Activated naive CD8-positive, alpha-beta T cell treated with anti-CD3 and anti-CD28 coated beads for 36 hours (primary cell): Measurements from ENCODE around the gene RASGRF2. TPM values are rescaled to one million over a fixed set of nuclear protein-coding genes. Genes with fewer than 3 reads are reported as not detected.
A peak's percentile ranks its signal among the peaks of the same experiment; 100 is the strongest.

Experiments
- DNase-seq: peaks from one replicate; pipeline ENCODE4 v3.0.0; 2021
- H3K27ac Mint-ChIP-seq: one replicate; pipeline ENCODE4 v1.8.0; 2022; ENCODE audit warnings: mild to moderate bottlenecking, moderate library complexity, mixed read lengths
- H3K27me3 Mint-ChIP-seq: one replicate; pipeline ENCODE4 v1.8.0; 2022; ENCODE audit warnings: mild to moderate bottlenecking, mixed read lengths
- H3K36me3 Mint-ChIP-seq: one replicate; pipeline ENCODE4 v1.8.0; 2021; ENCODE audit warnings: mild to moderate bottlenecking, mixed read lengths
- H3K4me1 Mint-ChIP-seq: one replicate; pipeline ENCODE4 v1.8.0; 2021; ENCODE audit warnings: mixed read lengths
- H3K4me3 Mint-ChIP-seq: one replicate; pipeline ENCODE4 v1.8.0; 2022; ENCODE audit warnings: mild to moderate bottlenecking, moderate library complexity, mixed read lengths
- H3K9me3 Mint-ChIP-seq: one replicate; pipeline ENCODE4 v1.8.0; 2022; ENCODE audit warnings: mixed read lengths
- total RNA-seq, 2 experiments: library from RNA; stranded (reverse); gene quantifications; one replicate each; pipeline ENCODE4 v1.2.3, GENCODE V29; 2021

RASGRF2 gene
- total RNA-seq, 2 experiments from 2014 or later = 12.3 to 13.3 TPM

DNA sequence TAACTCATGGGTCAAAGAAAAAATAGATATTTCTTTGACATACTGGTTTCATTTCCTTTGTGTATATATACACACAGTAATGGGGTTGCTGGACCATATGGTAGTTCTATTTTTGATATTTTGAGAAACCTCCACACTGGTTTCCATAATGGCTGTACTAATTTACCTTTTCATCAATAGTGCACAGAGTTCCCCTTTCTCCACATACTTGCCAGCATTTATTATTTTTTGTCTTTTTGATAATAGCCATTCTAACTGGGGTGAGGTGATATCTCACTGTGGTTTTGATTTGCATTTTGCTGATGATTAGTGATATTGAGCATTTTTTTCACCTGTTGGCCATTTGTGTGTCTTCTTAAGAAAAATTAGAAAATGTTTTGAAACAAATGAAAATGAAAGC, 194.6 kb downstream of the RASGRF2 start:
- no peak for DNase-seq
- H3K36me3 Mint-ChIP-seq = peaks cover 28% of the 10 kb centered on the region
- H3K4me3 Mint-ChIP-seq = no peak overlapping the region
- peaks cover 13% of the 10 kb centered on the region for H3K9me3 Mint-ChIP-seq
- no peaks in the 10 kb centered on the region for H3K4me1 Mint-ChIP-seq
- H3K27me3 Mint-ChIP-seq = no peaks in the 10 kb centered on the region
- H3K27ac Mint-ChIP-seq = no peak overlapping the region

DNA sequence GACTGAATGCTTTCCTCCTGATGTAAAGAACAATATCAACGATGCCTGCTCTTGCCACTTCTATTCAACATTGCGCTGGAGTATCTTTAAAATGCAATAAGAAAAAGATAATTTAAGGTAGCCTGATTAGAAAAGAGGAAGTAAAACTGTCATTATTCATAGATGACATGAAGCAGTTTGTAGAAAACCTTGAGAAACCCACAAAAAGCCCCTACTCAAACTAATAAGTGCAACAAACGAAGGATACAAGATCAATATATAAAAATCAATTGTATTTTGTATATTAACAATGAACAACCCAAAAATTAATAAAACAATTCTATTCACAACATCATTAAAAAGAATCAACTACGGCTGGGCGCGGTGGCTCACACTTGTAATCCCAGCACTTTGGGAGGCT, 196.6 kb downstream of the RASGRF2 start:
- H3K36me3 Mint-ChIP-seq = peaks cover 26% of the 10 kb centered on the region
- H3K27ac Mint-ChIP-seq = no peak overlapping the region
- no peaks in the 10 kb centered on the region for H3K4me1 Mint-ChIP-seq
- no peak overlapping the region for H3K4me3 Mint-ChIP-seq
- no peak for DNase-seq
- peaks cover 13% of the 10 kb centered on the region for H3K9me3 Mint-ChIP-seq
- H3K27me3 Mint-ChIP-seq = no peaks in the 10 kb centered on the region

DNA sequence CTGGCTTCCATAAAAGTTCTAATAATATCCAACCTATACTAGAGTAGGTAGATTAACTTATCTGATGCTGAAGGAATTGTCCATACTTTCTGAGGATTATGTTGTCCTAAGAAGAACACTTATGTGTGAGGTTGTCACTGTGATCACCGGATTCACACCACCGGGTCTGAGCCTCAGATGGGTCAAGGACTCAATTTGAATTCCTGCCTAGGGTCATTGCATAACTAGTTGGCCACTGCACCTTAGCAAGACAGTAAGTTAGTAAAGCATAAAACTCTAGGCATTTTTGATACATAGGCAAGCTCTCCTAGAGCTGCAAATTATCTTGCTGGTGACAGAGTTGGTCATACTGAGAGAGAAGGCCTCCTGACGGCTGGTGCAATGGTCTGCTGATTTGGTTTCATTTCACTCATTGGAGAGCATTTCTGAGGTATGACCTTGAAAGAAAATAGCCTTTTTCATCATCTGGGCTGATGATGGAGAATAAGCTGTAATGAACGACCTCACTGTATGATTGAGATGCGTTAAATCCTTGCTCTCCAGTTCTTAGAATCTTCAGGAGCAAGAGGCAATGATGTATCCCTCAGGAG, 200.9 kb downstream of the RASGRF2 start:
- Mint-ChIP-seq H3K4me1 (peaks cover 10% of the 10 kb centered on the region), H3K27ac (no peak overlapping the region), H3K27me3 (no peaks in the 10 kb centered on the region), H3K36me3 (peaks cover 7% of the 10 kb centered on the region), H3K9me3 (peaks cover 3% of the 10 kb centered on the region), H3K4me3 (no peak overlapping the region)
- no peak for DNase-seq

DNA sequence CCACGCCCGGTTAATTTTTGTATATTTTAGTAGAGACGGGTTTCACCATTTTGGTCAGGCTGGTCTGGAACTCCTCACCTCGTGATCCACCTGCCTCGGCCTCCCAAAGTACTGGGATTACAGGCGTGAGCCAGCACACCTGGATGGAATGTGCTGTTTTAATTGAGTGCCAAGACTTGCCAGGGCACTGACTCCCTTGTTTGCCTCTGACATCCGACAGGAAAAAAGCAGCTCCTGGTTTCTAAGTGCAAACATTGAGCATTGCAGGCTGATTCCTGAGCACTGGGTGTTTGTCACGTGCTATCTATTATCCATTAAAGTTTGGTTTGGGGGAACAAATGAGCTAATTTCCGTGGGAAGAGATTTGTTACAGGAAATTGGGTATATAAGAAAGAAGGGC, 202.3 kb downstream of the RASGRF2 start:
- peaks cover 3% of the 10 kb centered on the region for H3K36me3 Mint-ChIP-seq
- H3K4me1 Mint-ChIP-seq = peaks cover 10% of the 10 kb centered on the region
- no peaks in the 10 kb centered on the region for H3K9me3 Mint-ChIP-seq
- no peak for DNase-seq
- no peak overlapping the region for H3K27ac Mint-ChIP-seq
- no peak overlapping the region for H3K4me3 Mint-ChIP-seq
- H3K27me3 Mint-ChIP-seq = no peaks in the 10 kb centered on the region

DNA sequence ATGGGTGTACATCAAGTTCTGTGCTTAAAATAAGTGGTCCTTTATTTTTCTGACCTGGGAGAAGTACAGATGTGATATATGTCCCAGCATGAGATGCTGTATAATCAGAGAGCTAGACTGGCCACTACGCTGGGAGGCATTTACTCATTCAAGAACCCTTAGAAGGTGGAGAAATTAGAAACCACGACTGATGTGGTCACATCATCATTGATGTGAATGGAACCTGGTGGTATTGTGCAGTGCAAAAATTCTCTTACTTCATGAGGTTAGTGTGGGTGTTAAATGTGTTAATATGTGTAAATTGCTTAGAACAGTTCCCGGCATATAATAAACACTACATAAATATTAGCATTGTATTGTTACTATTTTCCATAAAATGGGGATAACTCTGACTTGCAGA, 203.5 kb downstream of the RASGRF2 start:
- peaks cover 1% of the 10 kb centered on the region for H3K36me3 Mint-ChIP-seq
- peak; percentile 6 for DNase-seq
- H3K27ac Mint-ChIP-seq = no peak overlapping the region
- no peak overlapping the region for H3K4me3 Mint-ChIP-seq
- H3K27me3 Mint-ChIP-seq = no peaks in the 10 kb centered on the region
- H3K9me3 Mint-ChIP-seq = no peaks in the 10 kb centered on the region
- peaks cover 10% of the 10 kb centered on the region for H3K4me1 Mint-ChIP-seq

DNA sequence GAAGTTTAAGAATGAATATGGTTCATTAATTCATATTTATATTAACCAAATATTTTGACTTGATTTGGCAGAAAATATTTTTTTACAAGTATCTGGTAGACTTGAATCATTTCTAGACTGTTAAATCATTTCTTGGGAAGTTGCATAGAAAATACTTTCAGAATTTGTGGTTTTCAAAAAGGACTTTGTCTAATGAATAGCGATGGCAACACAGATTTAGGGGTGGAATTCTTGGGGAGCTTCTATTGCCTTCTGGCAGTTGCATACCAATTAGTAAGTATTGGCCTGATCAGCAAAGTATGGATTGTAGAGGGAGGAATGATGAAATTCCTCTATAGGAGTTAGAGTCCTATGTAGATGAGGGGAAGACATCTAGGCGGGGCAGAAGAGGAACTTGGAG, 204.3 kb downstream of the RASGRF2 start:
- H3K27ac Mint-ChIP-seq = no peak overlapping the region

DNA sequence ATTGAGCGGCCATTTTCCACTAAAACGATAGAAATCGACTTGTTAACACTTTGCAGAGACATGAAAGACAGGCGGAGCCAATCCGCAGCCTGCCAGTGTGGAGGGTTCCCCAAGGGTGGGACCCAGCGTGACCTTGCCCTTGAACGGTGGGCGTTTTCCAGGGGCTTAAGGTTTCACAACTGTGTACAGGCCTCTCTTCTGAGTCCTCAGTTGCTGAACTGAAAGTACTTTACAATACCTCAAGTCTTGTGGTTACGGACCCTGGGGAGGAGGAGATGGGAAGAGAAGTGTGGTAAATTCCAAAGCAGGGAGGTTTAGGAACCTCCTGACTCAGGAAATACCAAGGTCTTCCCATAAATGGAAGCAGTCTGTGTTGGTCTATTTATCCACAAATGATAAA, 204.8 kb downstream of the RASGRF2 start:
- DNase-seq = no peak
- H3K9me3 Mint-ChIP-seq = no peaks in the 10 kb centered on the region
- H3K27ac Mint-ChIP-seq = no peak overlapping the region
- peaks cover 6% of the 10 kb centered on the region for H3K36me3 Mint-ChIP-seq
- H3K4me3 Mint-ChIP-seq = no peak overlapping the region
- H3K27me3 Mint-ChIP-seq = no peaks in the 10 kb centered on the region
- peaks cover 10% of the 10 kb centered on the region for H3K4me1 Mint-ChIP-seq

More for the DNA sequence above, 204.3 kb downstream of the RASGRF2 start:
- Mint-ChIP-seq H3K36me3 (peaks cover 1% of the 10 kb centered on the region), H3K9me3 (no peaks in the 10 kb centered on the region), H3K4me3 (no peak overlapping the region), H3K27me3 (no peaks in the 10 kb centered on the region), H3K4me1 (peaks cover 10% of the 10 kb centered on the region)
- no peak for DNase-seq

DNA sequence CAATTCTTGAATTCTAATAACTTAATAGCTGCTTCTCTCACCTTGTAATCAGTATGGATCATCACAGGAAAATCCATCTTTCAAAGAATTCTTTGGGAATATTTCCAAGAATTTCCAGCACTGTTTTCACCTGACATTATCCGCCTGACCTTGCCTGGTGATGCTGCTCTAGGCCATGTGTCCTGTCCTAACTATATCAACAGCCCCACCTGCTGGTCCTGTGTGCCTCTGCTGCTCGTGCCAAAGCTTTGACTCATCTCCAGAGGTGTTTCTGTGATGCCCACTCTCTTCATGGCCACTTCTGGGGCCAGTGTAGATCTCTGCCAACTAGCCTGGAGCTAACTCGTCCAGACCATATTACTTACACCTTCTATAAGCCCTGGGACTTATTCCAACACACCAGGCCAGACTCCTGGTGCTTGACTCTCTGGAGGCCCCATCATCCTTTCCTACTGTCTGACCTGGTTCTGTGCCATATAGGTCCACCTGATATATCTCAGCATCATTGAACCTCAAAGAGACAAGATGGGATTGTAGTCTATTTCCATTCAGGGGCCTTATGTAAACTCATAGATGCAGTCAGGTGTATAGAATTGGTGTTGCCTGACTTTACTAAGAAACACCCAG, 205.4 kb downstream of the RASGRF2 start:
- no peak overlapping the region for H3K27ac Mint-ChIP-seq
- H3K9me3 Mint-ChIP-seq = no peaks in the 10 kb centered on the region
- no peak overlapping the region for H3K4me3 Mint-ChIP-seq
- H3K4me1 Mint-ChIP-seq = peaks cover 10% of the 10 kb centered on the region
- peaks cover 6% of the 10 kb centered on the region for H3K36me3 Mint-ChIP-seq
- H3K27me3 Mint-ChIP-seq = no peaks in the 10 kb centered on the region
- DNase-seq = peak; percentile 57

DNA sequence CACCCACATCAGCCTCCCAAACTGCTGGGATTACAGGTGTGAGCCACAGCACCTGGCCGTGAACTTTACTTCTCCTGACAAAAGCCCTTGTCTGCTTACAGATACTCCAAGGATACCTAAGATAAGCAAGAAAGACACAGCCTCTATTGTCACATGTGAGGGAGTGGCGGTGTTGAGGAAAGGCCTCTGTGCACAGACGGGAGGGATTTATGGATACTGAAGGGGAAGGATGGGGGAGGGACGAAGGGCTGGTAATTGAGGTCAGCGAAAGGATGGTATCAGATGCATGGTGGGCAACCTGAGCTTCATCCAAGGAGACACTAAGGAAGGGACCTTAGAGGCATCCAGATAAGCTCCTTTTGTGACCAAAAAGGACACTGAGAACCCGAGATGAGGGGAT, 206.3 kb downstream of the RASGRF2 start:
- Mint-ChIP-seq H3K9me3 (no peaks in the 10 kb centered on the region), H3K4me3 (no peak overlapping the region), H3K4me1 (peaks cover 10% of the 10 kb centered on the region), H3K27me3 (no peaks in the 10 kb centered on the region), H3K36me3 (peaks cover 6% of the 10 kb centered on the region), H3K27ac (no peak overlapping the region)
- DNase-seq = no peak

DNA sequence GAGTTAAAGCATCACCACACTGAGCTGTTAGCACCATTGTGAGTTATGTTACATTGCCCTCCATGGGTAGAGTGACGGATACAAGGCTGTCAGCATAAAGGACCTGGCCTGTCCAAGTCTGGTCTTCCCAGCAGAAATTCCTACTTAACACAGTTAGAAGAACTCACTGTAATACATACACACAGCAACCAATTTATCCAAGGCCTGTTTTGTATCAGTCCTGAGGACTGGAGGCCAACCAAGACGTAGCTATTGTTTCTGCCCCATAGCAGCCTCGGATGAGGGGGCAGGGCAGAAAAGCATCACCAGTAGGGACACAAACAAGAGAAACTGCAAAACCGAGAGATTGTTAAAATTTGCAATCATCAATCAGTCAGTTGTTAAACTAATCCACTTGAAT, 206.9 kb downstream of the RASGRF2 start:
- H3K27me3 Mint-ChIP-seq = no peaks in the 10 kb centered on the region
- no peak overlapping the region for H3K27ac Mint-ChIP-seq
- no peak overlapping the region for H3K4me3 Mint-ChIP-seq
- DNase-seq = no peak
- H3K36me3 Mint-ChIP-seq = peaks cover 6% of the 10 kb centered on the region
- no peaks in the 10 kb centered on the region for H3K9me3 Mint-ChIP-seq
- H3K4me1 Mint-ChIP-seq = peaks cover 10% of the 10 kb centered on the region

DNA sequence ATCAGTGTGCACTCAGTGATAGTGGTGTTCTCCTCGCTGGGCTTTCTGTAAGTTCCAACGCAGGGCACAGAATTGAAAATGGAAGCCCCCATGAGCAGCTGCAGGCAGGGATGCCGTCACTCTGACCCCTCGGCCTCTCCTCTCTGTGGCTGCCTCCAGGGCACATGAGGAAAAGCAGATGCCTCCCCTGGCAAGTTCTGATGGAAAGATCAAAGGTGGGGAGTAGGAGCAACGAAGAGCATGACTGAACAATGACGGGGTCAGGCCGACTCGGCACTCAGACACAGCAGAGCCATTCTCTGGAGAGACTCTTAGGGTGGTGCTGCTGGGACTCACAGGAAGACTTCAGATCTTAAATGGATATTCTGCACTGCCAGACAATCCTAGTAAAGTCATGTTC, 207.4 kb downstream of the RASGRF2 start:
- no peak overlapping the region for H3K4me3 Mint-ChIP-seq

DNA sequence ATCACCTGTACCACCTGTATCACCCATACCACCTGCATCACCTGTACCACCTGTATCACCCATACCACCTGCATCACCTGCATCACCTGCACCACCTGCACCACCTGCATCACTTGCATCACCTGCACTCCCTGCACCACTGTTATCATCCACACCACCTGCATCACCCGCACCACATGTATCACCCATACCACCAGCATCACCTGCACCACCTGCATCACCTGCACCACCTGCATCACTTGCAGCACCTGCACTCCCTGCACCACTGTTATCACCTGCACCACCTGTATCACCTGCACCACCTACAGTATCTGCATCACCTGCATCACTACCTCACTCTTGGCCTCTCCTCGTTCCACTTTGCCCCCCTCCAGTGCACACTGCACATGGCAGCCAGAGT, 209.8 kb downstream of the RASGRF2 start:
- no peaks in the 10 kb centered on the region for H3K27me3 Mint-ChIP-seq

More for the DNA sequence above, 207.4 kb downstream of the RASGRF2 start:
- Mint-ChIP-seq H3K27ac (no peak overlapping the region), H3K4me1 (peaks cover 10% of the 10 kb centered on the region), H3K36me3 (peaks cover 6% of the 10 kb centered on the region), H3K27me3 (no peaks in the 10 kb centered on the region), H3K9me3 (no peaks in the 10 kb centered on the region)
- DNase-seq = no peak

DNA sequence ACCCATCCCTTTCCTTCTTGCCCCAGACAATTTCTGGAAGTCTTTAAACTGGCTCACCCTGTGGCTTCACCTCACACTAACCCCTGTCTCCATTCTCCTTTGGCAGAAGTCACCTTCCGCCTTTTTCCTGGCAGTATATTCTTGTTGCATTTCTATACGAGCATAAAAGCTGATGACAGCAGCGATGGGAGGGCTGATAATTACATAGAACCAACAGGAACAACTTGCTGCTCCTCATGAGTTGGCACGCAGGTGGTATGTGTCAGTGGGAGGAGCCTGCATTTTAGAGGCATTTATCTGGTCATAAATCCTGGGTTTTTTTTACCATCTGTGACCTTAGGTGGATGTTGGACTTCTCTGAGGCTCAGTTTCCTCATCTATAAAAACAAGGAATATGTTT, 211.6 kb downstream of the RASGRF2 start:
- H3K4me3 Mint-ChIP-seq = no peak overlapping the region

More for the DNA sequence above, 209.8 kb downstream of the RASGRF2 start:
- DNase-seq = no peak
- Mint-ChIP-seq H3K4me3 (no peak overlapping the region), H3K9me3 (no peaks in the 10 kb centered on the region), H3K4me1 (no peaks in the 10 kb centered on the region), H3K27ac (no peak overlapping the region), H3K36me3 (peaks cover 6% of the 10 kb centered on the region)

DNA sequence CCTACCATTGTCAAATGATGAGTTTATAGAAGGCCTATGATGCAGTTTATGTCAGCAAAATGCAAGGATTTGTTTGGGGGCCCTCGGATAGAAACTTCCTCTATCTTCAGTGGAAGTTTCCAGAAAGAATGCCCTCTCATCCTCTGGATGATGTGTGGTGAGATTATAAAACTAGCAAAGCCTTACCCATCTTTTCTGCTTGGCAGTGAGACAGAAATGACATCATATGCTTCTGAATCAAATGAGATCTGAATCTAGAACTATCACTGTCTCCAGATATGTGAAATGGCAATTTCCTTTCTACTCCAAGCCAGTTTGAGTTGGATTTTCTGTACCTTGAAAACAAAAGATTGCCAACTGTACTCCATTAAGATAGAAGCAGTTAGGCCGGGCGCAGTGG, 212.5 kb downstream of the RASGRF2 start:
- peaks cover 5% of the 10 kb centered on the region for H3K36me3 Mint-ChIP-seq
- DNase-seq = no peak
- no peaks in the 10 kb centered on the region for H3K4me1 Mint-ChIP-seq
- no peak overlapping the region for H3K27ac Mint-ChIP-seq
- H3K27me3 Mint-ChIP-seq = no peaks in the 10 kb centered on the region
- H3K9me3 Mint-ChIP-seq = no peaks in the 10 kb centered on the region
- H3K4me3 Mint-ChIP-seq = no peak overlapping the region

More for the DNA sequence above, 211.6 kb downstream of the RASGRF2 start:
- no peaks in the 10 kb centered on the region for H3K4me1 Mint-ChIP-seq
- H3K9me3 Mint-ChIP-seq = no peaks in the 10 kb centered on the region
- H3K27me3 Mint-ChIP-seq = no peaks in the 10 kb centered on the region
- H3K36me3 Mint-ChIP-seq = peaks cover 5% of the 10 kb centered on the region
- H3K27ac Mint-ChIP-seq = no peak overlapping the region
- no peak for DNase-seq

DNA sequence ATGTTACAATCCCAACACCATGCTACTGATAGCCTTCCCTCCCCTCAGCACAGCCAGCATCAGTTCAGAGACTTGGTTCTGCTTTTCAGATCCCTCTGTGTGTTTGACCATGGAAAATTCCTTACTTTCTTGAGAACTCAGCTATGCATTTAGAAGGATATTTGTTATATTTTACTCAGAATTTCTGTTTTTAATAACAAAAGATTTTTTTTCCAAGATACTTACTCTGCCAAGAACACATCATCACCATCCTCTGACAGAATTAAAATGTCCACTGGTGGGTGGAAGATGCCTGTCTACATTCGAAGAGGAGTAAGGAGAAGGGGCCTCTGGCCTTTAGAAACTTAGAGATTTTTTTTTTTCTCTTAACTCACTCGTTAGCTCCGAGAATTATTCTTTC, 216.9 kb downstream of the RASGRF2 start:
- no peak overlapping the region for H3K4me3 Mint-ChIP-seq
- peaks cover 2% of the 10 kb centered on the region for H3K4me1 Mint-ChIP-seq
- no peak overlapping the region for H3K27ac Mint-ChIP-seq
- no peaks in the 10 kb centered on the region for H3K36me3 Mint-ChIP-seq
- no peaks in the 10 kb centered on the region for H3K27me3 Mint-ChIP-seq
- DNase-seq = no peak
- no peaks in the 10 kb centered on the region for H3K9me3 Mint-ChIP-seq

DNA sequence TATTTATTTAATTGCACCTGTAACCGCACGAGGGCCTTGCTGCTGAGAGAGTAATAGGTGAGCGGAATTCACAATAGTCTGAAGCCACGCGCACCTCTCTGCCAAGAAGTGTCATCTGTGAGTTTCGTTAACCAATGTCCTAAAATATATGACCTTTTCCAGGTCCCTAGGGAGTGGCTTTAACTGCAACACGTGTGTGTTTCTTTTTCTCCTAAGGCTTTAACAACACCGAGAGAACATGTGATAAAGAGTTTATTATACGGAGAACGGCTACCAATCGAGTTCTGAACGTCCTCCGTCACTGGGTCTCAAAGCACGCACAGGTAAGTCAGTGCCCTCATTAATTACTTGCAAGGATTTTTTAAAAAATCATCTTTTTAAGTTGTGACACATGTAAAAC, 219.8 kb downstream of the RASGRF2 start:
- Mint-ChIP-seq H3K9me3 (no peaks in the 10 kb centered on the region), H3K4me3 (no peak overlapping the region), H3K27ac (no peak overlapping the region), H3K27me3 (no peaks in the 10 kb centered on the region), H3K4me1 (peaks cover 8% of the 10 kb centered on the region), H3K36me3 (no peaks in the 10 kb centered on the region)
- no peak for DNase-seq
